Choroid plexus epithelial cell (primary cell): ENCODE results near the gene GNB5.

Experiments used
- DNase-seq: peaks from one replicate; pipeline ENCODE4 v3.0.0-alpha.2; 2010; ENCODE audit warnings: low read depth
- H3K4me3 ChIP-seq: 2 replicates; pipeline ENCODE4 v1.5.1; 2011; ENCODE audit warnings: low read depth, mild to moderate bottlenecking, control low read depth, low read length, moderate library complexity
- TF ChIP-seq, protein P1 (sequence below): conservative IDR thresholded peaks from 2 replicates; pipeline ENCODE4 v1.5.1; 2011; ENCODE audit warnings: low read depth, mild to moderate bottlenecking, control low read depth, inconsistent platforms, low read length, moderate library complexity

Gene GNB5

DNA sequence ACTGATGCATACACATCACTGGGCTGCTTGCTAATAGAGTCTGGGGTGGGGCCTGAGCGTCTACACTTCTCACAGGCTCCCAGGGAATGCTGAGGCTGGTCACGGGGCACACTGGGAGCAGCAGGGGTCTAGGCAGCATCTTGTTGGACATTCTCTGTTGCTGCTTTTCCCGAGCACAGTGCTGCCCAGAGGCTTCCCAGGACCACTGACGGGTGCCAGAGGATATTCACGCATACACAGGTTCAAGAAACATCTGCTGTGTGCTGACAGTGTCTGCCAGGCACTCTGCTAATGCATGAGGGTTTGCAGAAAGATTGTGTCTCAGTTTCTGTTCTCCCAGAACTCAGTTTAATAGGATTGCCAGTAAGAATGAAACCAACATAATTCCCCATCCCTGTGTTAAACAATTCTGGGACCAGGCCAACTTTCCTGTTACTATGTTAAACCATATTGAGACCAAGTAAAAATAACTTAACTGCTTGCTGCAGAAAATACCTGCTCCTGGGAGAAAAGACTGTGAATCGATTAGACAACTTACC is 54.7 kb downstream of the GNB5 start:
- no peak overlapping the region for H3K4me3 ChIP-seq
- TF ChIP-seq, protein P1, sequence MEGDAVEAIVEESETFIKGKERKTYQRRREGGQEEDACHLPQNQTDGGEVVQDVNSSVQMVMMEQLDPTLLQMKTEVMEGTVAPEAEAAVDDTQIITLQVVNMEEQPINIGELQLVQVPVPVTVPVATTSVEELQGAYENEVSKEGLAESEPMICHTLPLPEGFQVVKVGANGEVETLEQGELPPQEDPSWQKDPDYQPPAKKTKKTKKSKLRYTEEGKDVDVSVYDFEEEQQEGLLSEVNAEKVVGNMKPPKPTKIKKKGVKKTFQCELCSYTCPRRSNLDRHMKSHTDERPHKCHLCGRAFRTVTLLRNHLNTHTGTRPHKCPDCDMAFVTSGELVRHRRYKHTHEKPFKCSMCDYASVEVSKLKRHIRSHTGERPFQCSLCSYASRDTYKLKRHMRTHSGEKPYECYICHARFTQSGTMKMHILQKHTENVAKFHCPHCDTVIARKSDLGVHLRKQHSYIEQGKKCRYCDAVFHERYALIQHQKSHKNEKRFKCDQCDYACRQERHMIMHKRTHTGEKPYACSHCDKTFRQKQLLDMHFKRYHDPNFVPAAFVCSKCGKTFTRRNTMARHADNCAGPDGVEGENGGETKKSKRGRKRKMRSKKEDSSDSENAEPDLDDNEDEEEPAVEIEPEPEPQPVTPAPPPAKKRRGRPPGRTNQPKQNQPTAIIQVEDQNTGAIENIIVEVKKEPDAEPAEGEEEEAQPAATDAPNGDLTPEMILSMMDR: no peak
- DNase-seq: peak; percentile 50

DNA sequence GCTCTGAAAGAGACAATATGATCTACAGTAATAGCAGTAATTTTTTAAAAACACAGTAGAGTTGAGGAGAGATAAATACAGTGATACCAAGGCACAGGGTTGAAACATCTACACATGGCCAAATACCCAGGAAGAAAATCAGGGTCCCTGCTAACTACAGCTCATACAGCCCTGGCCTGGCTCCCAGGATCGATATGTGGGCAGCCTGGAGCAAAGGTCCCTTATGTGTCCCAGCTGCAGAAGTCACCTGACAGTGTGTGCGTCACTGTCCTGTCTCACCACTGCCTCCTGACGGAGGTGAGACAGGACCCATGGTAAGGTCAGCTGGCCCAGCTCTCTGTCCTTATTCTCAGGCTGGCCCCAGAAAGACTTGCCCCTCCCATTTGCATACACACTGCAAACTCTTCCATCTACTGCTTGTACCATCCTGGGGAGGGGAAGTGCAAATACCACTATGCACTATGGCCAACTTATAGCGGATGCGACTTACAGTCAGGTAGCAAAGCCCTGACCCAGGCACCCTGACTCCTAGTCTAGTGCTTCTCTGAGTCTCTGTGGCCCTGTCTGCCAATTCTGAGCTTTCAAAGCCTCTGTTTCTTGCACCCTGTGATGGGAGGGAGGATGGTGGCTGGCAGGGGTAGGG is 56.6 kb downstream of the GNB5 start:
- TF ChIP-seq, protein P1: no peak
- no peak overlapping the region for H3K4me3 ChIP-seq
- no peak for DNase-seq

DNA sequence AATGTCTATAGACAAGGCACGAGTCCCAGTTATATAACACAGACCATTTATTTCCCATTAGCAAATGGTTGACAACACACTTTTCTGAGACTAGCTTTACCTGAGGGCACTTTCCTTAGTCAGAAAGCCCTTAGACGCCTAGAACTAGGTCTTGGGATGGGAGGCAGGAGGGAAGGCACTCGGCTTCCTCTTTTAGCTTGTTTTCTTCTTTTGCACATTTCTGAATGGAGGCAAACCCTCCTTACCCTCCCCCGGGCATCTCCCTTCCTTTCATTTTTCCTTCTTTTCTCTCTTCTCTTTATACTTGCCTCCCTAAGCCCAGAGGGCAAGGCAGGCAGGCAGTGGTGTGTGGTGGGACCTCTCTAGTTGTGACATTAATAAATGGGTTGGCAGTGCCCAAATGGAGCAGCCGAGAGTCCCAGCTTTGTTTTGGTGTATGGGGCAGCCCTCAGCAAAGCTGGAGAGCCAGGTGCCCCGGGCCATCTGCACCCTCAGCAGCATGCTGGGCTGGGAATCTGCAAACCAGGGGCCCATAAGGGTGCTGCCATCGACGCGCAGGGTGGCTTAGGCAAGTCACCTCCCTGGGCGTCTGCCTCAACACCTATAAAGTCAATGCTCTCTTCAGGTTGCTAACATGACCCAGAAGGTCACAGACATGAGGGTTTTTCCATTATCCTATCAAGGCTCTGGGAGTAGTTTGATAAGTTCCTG is 57.5 kb downstream of the GNB5 start:
- TF ChIP-seq, protein P1: no peak
- no peak for DNase-seq
- H3K4me3 ChIP-seq: no peak overlapping the region

DNA sequence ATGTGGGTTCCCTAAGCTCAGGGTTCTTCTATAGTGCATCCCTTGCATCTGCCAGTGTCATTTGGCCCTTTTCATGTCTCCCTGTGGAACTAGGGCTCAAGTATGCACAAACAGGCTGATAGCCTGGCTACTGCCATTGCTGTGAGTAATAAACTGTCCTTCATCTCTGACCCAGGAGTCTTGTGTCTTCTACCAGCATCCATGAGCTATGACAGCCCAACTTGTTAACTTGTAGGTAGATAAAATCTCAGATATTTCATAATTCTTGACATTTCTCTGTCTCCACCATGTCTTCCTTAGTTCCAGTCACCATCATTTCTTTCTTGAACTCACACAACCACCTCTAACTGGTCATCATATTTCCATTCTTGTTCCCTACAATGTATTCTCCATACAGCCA is 59.1 kb downstream of the GNB5 start:
- no peak overlapping the region for H3K4me3 ChIP-seq
- DNase-seq: no peak
- TF ChIP-seq, protein P1: no peak

DNA sequence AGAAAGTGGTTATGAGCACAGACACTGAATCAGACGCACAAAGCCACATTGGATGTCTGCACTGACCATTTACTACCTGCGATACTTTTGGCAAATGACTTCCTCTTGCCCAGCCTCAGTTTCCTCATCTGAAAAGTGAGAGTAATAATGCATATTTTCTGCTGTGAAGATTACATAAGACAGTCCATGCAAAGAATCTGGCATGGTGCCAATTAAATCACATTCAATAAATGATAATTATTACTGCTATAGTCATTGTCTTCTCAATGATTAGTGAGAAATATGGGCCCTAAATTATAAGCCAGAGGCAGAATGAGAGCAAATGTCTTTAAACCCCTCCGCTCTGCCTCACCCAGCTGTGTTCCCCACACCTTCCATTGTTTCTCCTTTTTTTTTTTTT is 62.6 kb downstream of the GNB5 start:
- no peak for DNase-seq
- H3K4me3 ChIP-seq: no peak overlapping the region
- TF ChIP-seq, protein P1: no peak

DNA sequence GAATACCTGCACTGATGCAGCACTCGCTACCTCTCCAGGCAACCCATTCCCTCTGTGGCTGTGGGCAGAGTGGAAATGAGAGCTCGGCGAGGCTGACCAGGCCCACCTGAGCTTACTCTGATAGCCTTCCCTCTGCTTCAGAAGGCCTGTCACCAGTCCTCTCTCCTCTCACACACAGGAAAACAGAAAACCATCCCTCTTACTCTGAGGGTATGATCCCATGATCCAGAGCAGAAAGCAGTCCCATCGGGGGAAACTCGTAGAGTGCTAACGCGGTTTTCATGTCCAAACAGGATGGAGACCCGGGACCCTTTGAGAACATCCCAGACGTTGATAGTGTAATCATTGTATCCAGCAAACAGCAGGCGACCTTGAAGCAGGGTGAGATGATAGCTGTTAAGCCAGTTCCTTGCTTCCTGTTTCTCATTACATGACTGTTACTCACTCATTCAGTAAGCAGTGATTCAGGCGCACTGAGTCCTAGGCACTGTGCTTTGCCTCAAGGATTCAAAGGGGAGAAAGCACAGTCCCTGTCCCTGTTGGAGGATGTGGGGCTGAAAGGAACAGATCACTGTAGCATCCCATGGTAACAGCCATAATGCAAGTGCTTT is 66.8 kb downstream of the GNB5 start:
- DNase-seq: peak; percentile 57
- H3K4me3 ChIP-seq: no peak overlapping the region

More for the DNA sequence above, 66.8 kb downstream of the GNB5 start:
- TF ChIP-seq, protein P1: no peak
